Measurements from ENCODE around the gene MLLT10.
"Not testable (repeated sequence)": the region's sequence is repeated elsewhere in the genome, so short reads cannot be mapped to it uniquely, and the experiment has no call there.

Gene MLLT10

DNA sequence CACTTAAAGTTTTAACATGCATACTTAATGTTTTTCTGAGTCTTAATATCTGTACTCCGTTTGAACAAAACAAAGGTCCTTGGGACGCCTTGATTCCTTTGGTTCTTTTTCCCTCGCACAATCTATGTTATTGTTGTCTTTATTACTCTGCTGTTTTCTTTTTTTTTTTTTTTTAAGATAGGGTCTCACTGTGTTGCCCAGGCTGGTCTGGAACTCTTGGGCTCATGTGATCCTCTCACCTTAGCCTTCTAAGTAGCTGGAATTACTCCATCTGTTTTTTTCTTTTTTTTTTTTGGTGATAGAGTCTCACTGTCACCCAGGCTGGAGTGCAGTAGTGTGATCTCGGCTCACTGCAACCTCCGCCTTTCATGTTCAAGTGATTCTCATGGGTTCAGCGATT is 13.2 kb downstream of the MLLT10 start:
- no peak for DNase-seq
- intact Hi-C loops (cut with DNase I) = no loop called here

DNA sequence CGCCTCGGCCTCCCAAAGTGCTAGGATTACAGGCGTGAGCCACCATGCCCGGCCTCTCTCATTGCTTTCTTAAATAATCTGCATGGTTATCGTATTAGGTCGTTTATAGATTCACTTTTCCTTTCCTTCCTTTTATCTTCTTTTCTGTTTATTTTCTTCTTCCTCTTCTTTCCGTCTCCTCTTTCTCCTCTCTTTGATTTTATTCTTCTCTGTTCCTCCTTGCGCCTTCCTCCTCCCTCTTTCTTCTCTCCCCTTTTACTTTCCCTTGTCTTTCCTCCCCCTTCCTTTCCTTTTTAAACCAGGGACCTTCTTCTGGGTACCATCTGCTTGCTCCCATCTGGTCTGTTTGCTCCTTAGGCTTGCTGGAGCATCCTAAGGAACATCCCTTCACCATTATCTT is 18.6 kb downstream of the MLLT10 start:
- DNase-seq = no peak
- intact Hi-C loops (cut with DNase I) = no loop called here

DNA sequence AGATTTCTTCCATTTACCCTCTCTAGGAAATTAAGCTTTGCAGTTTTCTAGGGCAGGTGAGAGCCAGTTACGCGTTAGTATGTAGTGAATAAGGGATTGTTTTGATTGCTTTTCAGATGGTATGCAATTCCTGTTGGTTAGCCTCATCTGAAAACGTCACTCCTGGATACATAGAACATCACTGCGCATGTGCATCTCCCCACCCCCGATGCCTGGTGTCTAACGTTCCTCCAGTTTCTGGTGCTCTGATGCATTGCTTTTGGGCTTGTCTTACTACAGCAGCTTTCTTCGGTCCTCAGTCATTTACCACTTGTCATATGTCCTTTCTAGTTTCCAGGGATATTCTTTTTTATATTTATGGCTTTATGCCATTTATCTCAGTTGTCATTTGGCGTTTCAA is 22.5 kb downstream of the MLLT10 start:
- DNase-seq = peak in 5 of 10 donors; percentile 13 to 89 (median 45)
- intact Hi-C loops (cut with DNase I) = no loop called here

DNA sequence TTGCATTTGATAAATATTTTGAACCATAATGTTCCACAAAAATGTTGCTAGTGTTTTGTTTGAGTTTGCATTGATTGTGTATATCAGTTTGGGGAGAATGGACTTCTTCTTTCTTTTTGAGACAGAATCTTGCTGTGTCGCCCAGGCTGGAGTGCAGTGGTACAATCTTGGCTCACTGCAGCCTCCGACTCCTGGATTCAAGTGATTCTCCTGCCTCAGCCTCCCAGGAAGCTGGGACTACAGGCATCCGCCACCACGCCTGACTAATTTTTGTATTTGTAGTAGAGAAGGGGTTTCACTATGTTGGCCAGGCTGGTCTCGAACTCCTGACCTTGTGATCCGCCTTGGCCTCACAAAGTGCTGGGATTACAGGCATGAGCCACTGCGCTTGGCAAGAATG is 25.0 kb downstream of the MLLT10 start:
- DNase-seq; intact Hi-C loops (cut with DNase I): not testable (repeated sequence)

DNA sequence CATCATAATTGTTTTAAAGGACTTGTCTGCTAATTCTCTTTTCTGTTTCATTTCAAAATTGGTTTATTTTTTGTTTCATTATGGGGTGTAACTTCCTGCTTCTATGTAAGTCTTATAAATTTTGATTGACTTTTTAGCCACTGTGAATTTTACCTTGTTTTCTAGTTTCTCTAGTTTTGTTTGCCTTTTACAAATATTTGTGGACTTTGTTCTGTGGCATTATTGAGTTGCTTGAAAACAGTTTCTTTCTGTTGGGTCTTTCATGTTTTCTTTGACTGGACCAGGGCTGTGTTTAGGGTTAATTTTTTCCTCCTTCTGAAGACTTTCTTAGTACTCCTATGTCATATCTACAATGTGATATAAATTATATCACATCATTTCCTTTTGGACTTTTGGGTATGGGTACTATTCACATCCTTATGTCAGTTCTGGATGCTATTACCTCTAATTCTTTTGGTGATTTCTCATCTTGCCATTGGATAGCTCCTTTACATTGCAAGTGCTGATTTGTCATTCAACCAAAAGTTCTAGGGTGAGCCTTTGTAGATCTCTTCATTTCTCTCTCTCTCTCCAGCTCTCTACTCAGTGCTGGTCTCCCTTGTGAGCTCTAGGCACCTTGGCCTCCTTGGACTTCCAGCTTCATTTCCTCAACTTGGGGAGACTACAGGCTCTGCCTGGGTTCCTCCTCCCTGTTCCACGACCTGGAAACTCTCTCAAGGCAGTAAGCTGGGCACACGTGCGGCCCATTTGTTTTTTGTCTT is 36.9 kb downstream of the MLLT10 start:
- intact Hi-C loops (cut with DNase I) = no loop called here
- no peak for DNase-seq

DNA sequence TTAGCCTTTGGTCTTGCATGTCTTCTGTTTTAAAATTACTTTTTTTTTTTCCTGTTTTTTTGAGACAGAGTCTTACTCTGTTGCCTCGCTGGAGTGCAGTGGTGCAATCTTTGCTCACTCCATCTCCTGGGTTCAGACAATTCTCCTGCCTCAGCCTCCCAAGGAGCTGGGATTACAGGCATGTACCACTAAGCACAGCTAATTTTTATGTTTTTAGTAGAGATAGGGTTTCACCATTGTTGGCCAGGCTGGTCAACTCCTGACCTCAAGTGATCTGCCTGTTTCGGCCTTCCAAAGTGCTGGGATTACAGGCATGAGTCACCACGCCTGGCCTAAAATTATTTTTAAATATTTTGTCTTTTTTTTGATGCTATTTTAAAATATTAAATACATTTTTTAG is 38.5 kb downstream of the MLLT10 start:
- intact Hi-C loops (cut with DNase I) = no loop called here

DNA sequence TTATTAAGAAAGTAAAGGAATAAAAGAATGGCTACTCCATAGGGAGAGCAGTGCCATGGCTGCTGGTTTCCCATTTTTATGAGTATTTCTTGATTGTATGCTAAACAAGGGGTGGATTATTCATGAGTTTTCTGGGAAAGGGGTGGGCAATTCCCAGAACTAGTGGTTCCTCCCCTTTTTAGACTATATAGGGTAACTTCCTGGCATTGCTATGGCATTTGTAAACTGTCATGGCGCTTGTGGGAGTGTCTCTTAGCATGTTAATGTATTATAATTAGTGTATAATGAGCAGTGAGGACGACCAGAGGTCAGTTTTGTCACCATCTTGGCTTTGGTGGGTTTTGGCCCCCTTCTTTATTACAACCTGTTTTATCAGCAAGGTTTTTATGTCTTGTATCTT is 40.5 kb downstream of the MLLT10 start:
- DNase-seq = not testable (repeated sequence)

More for the DNA sequence above, 38.5 kb downstream of the MLLT10 start:
- DNase-seq = no peak

DNA sequence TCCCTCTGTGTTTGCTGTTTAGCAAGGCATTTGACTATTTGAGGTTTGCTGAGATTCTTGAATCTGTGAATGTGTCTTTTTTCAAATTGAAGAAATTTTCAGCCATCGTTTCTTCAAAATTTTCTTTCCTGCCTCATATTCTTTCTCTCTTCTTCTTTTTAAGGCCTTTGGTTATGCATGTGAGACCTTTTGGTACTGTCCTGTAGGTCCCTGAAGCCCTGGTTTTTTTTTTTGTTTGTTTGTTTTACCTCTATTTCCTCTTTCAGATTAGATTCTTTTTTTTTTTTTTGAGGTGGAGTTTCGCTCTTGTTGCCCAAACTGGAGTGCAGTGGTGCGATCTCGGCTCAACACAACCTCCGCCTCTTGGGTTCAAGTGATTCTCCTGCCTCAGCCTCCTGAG is 45.3 kb downstream of the MLLT10 start:
- intact Hi-C loops (cut with DNase I) = no loop called here
- DNase-seq = no peak

More for the DNA sequence above, 40.5 kb downstream of the MLLT10 start:
- intact Hi-C loops (cut with DNase I) = not testable (repeated sequence)

DNA sequence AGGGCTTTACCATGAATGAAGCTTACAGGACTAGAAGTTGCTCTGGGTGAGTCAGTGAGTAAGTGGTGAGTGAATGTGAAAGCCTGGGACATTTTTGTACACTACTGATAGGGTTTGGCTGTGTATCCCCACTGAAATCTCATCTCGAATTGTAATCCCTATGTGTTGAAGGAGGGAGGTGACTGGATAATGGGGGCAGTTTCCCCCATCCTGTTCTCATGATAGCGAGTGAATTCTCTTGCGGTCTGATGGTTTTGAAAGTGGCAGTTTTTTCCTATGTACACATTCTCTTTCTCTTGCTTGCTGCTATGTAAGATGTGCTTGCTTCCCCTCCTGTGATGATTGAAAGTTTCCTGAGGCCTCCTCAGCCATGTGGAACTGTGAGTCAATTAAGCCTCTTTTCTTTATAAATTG is 47.4 kb downstream of the MLLT10 start:
- intact Hi-C loops (cut with DNase I); DNase-seq: not testable (repeated sequence)

DNA sequence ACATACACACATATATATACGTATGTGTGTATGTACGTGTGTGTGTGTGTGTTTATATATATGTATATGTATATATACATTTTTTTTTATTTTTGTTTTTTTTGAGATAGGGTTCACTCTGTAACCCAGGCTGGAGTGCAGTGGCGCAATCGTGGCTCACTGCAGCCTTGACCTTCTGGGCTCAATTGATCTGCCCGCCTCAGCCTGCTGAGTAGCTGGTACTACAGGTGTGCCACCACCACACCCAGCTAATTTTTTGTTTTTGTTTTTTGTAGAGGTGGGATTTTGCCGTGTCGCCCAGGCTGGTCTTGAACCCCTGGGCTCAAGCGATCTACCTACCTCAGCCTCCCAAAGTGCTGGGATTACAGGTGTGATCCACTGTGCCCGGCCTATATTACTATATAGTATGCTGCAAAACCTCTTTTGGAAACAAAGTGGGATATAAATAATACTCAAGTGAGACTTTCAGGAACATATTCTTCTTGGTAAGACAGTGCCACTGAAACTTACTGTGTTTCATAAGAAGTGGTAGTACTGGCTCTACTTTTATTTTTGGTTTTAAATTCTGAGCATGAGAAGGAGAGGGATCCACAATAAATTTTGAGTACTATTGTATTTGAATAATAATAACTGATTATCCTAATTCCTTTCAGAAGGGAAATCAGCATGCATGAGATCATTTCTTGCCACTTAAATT is 51.0 kb downstream of the MLLT10 start:
- intact Hi-C loops (cut with DNase I) = no loop called here
- no peak for DNase-seq

DNA sequence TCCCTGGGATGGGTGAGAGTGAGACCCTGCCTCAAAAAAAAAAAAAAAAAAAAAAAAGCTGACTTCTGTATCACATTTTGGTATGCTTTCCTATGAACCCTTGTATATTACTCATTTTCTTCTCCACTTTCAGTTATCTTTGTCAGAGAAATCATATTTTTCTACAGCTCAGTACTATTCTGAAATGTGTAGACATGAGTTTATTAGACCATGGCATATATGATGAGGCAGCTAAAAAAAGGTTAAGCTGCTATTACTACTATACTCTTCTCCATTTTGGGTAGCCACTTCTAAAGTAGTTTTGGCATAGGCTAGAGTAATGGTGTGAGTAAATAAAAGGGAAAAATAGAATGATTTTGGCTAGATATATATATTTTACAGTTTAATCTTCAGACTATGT is 53.4 kb downstream of the MLLT10 start:
- intact Hi-C loops (cut with DNase I) = no loop called here
- DNase-seq = no peak

DNA sequence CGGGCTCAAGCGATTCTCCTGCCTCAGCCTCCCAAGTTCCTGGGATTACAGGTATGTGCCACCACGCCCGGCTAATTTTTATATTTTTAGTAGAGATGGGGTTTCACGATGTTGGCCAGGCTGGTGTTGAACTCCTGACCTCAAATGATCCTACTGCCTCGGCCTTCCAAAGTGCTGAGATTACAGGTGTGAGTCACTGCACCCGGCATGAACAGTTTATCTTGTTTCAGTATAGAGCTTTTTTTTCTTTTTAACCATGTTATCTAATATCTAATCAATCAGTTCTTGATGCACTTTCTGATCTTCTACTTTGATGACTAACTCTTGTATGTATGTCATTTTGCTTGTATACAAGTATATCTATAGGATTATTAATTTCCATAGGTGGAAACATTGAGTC is 54.1 kb downstream of the MLLT10 start:
- DNase-seq; intact Hi-C loops (cut with DNase I): not testable (repeated sequence)

DNA sequence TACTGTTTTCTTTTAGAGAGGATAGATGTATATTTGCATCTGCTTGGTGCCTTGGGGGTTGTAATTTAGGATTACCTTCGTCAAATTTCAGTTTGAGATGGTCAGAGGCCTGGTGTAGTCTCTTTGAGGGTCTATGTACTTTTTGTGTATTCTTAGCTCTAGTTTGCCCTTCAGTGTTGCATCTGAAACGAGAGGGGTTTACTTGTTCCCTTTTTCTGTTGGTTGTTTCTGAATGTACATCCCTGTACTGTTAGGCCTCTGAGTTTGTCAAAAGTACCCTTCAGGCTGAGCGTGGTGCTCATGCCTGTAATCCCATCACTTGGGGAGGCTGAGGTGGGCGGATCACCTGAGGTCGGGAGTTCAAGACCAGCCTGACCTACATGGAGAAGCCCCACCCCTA is 60.0 kb downstream of the MLLT10 start:
- intact Hi-C loops (cut with DNase I) = no loop called here
- no peak for DNase-seq

DNA sequence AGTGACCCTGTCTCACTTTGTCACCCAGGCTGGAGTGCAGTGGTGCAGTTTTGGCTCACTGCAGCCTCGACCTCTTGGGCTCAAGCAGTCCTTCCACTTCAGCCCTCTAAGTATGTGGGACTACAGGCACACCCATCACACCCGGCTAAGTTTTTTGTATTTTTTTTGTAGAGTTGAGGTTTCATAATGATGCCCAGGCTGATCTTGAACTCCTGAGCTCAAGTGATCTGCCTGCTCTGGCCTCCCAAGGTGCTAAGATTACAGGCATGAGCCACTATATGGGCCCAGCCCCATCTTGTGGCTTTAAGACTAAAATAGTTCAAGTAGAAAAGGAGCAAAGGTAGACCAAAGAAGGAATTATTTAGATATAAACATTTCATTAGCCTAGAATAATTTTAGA is 65.5 kb downstream of the MLLT10 start:
- DNase-seq = no peak

DNA sequence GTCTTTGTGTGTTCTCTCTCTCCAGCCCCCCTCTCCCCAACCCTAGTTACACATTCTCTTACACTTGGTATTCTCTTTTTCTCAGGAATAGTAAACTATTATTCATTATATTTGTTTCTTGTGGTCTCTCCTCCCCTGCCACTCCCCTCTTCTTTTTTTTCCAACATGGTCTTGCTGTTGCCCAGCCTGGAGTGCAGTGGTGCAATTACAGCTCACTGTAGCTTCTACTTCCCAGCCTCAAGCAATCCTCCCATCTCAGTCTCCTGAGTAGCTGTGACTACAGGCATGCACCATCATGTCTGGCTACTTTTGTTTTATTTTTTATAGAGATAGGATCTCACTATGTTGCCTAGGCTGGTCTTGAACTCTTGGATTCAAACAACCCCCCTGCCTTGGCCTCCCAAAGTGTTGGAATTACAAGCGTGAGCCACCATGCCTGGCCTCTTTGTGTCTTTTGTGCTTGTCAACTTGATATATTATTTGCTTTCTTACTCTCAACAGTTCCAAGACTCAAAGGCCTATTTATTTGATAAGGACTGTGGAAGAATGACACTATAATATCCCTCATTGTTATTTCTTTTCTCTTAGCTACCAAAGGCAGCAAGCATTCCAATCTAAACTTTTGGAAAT is 66.9 kb downstream of the MLLT10 start:
- intact Hi-C loops (cut with DNase I) = no loop called here
- DNase-seq = no peak

More for the DNA sequence above, 65.5 kb downstream of the MLLT10 start:
- intact Hi-C loops (cut with DNase I) = no loop called here

DNA sequence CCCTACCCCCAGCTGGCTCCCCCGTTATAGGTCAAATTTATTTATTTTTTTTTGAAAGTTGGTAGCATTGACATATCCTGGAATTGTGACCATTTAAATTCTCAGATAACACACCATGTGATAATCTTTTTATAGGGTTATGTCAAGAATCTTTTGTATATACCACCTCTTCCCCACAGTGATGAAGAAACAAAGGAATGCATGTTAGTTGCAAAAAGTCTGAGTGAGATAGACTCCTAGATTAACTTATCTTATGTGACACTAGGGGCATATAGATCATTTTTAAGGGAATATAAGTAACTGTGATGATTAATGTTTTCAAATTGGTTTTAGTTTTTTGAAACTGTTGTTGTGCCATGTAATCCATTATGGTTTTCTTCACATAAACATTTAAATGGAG is 68.3 kb downstream of the MLLT10 start:
- no peak for DNase-seq
- intact Hi-C loops (cut with DNase I) = no loop called here

DNA sequence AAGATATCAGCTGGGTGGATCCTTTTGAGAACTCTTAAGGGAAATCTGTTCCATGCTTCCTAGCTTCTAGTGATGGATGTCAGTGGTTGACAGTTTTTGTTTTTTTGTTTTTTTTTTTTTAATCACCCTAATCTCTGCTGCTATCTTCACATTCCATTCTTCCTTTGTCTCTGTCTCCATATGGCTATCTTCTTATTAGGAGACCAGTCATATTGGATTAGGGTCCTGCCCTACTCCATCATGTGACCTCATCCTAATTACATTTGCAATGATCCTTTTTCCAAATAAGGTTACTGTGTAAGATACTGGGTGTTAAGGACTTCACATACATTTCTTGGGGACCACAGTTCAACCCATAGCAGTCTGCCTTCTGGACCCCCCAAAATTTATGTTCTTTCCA is 69.7 kb downstream of the MLLT10 start:
- intact Hi-C loops (cut with DNase I) = no loop called here
- DNase-seq = no peak

DNA sequence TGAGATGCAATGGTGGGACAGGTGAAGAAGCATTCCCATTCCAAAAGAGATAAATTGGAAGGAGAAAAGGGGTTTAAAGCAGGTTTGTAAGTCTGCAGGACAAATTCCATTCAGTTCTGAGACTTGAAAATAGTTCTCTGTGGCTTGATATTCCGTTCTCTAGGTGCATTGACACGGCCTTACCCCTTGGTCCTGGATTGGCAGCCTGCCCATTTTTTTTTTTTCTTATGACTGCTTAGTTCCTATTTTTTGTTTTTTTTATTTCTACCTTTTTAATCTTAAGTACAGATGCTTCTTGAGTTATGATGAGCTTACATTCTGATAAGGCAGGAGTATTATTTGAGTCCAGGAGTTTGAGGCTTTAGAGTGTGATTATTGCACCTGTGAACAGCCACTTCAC is 70.6 kb downstream of the MLLT10 start:
- intact Hi-C loops (cut with DNase I) = no loop called here
- DNase-seq = no peak

DNA sequence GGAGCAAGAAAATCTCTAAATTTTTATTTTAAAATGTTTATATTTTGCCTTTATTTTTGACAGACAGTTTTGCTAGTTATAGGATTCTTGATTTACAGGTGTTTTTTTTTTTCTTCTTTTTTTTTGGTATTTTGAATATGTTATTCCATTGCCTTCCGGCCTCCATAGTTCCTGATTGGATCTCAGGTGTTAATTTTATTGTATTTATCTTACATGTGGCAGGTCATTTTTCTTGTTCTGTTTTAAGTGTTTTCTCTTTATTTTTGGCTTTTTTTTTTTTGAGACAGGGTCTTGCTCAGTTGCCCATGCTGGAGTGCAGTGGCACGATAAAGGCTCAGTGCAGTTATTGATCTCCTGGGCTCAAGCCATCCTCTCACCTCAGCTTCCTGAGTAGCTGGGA is 73.9 kb downstream of the MLLT10 start:
- intact Hi-C loops (cut with DNase I) = no loop called here

DNA sequence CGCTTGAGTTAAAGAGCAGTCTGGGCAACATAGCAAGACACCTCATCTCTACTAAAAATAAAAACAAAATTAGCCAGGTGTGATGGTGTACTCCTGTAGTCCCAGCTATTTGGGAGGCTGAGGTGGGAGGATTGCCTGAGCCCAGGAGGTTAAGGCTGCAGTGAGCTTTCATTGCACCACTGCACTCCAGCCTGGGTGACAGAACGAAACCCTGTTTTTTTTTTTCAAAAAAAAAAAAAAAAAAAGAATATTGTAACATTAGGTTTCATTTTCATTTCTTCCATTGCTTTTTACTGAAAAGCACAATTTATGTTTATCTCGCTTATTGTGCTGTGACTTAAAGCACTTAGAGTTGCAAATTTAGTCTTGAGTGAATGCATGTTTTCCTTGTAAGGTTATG is 80.0 kb downstream of the MLLT10 start:
- no peak for DNase-seq
- intact Hi-C loops (cut with DNase I) = no loop called here

More for the DNA sequence above, 73.9 kb downstream of the MLLT10 start:
- no peak for DNase-seq

DNA sequence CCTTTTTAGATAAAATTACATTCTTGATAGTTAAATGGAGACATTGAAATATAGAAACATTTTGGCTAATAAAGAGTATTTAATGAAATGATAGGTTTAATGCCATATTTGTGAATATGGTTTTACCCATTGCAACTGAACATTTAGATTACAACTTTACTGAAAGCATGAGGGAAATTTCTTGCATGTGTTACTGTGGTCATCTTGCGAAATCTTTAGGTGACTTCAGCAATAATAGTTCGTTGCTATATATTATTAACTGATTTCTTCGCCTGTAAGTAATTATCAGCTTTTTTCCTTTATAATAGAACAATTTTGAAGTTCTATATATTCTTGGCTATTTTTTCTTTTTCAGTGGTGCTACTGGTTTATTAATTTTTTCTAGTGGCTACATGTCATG is 83.2 kb downstream of the MLLT10 start:
- DNase-seq = no peak
- intact Hi-C loops (cut with DNase I) = no loop called here

DNA sequence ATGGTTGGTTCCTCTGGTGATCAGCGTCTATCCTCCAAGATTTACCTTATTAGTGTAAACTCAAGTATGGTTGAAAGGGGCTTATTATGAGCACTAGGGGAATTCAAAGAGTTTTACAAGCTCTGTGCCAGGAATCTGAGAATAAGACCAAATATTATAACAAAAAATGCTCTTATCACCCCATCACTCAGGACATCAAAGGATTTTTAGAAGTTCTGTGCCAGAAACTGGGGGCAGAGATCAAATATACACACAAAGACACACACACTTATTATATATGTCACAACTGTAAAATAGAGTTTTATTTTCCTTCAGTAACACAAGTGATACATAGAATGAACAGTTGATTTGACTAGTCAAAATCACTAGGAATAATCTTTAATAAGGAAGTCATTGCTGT is 89.3 kb downstream of the MLLT10 start:
- intact Hi-C loops (cut with DNase I) = no loop called here
- DNase-seq = no peak

All from posterior cingulate gyrus (tissue), 11 donors.